Lower leg skin (tissue), 4 donors: Measurements from ENCODE around the gene BBIP1. TPM values are rescaled to one million over a fixed set of nuclear protein-coding genes. Genes with fewer than 3 reads are reported as not detected.

Source experiments
- DNase-seq, 2 donors: peaks; one replicate each; pipeline ENCODE4 v3.0.0-alpha.2; 2019; ENCODE audit warnings: low spot score in 2 of 2
- H3K4me3 ChIP-seq: fragments of 200-600 bp; sonication (generic); 2 replicates; pipeline ENCODE4 v1.5.1; 2017; ENCODE audit warnings: mild to moderate bottlenecking, low read depth; ENCODE audit not compliant: poor library complexity, severe bottlenecking
- POLR2A ChIP-seq, 2 donors: fragments of 450-650 bp; IDR thresholded peaks; one replicate each; pipeline ENCODE4 v1.6.1; 2016 to 2017; ENCODE audit warnings: antibody characterized with exemption in 2 of 2, mild to moderate bottlenecking in 1 of 2, moderate library complexity in 1 of 2
- WGBS, 2 donors: methylation state at CpG; one replicate each; pipeline ENCODE4 v1.1.5; 2018; 5-methylcytosine and 5-hydroxymethylcytosine counted together
- intact Hi-C: fragments of 100-400 bp; cut with DNase I; formaldehyde crosslinking; loops from one replicate; pipeline ENCODE4 v1.15.0; 2023; ENCODE audit warnings: low total_unique reads
- total RNA-seq, 4 donors: library from RNA; depleted of rRNA; stranded (reverse); fragments of >200 nt; gene quantifications; one replicate each; pipeline ENCODE4 v1.1.0, GENCODE V29; 2016
- TF ChIP-seq, protein P1 (sequence below), 3 donors: fragments of 450-650 bp; IDR thresholded peaks; one replicate each; pipeline ENCODE4 v1.5.1; 2016; ENCODE audit warnings: antibody characterized with exemption in 3 of 3, mild to moderate bottlenecking in 3 of 3, moderate library complexity in 2 of 3

Gene BBIP1
- total RNA-seq, 4 donors from 2014 or later = 6.0 to 10.3 (median 8.9) TPM

DNA sequence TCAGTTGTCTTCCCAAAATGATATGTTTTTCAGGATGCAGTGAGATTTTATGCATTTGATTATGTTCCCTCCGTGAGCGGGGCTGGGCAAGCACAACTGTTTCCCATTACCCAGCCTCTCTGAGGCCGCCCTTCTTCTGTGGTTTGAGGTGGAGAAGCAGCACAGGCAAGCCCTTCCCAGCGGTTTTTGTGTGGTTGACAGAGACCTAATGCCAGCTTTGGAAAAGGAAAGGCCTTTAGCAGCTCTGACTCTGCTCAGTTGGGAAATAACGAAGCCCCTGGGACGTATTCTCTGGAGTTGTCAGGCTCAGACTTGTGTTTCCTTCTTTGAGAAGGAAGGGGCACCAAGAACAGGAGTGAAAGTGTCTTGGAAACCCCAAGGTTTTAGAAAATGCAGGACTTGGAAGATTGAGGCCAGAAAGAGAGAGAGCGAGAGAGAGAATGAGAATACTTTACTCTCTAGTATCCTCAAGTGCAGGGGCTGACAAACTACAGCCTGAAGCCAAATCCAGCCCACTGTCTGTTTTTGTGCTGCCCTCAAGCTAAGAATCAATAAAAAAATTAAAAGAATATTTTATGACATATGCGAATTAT lies 67.9 kb downstream of the BBIP1 start:
- H3K4me3 ChIP-seq = no peak overlapping the region
- 29 to 43% methylated on average over 8 of the region's 8 CpGs for WGBS, 2 donors
- intact Hi-C loops = no loop called here
- peak in 1 of 2 donors; percentile 82 for DNase-seq
- TF ChIP-seq, protein P1, sequence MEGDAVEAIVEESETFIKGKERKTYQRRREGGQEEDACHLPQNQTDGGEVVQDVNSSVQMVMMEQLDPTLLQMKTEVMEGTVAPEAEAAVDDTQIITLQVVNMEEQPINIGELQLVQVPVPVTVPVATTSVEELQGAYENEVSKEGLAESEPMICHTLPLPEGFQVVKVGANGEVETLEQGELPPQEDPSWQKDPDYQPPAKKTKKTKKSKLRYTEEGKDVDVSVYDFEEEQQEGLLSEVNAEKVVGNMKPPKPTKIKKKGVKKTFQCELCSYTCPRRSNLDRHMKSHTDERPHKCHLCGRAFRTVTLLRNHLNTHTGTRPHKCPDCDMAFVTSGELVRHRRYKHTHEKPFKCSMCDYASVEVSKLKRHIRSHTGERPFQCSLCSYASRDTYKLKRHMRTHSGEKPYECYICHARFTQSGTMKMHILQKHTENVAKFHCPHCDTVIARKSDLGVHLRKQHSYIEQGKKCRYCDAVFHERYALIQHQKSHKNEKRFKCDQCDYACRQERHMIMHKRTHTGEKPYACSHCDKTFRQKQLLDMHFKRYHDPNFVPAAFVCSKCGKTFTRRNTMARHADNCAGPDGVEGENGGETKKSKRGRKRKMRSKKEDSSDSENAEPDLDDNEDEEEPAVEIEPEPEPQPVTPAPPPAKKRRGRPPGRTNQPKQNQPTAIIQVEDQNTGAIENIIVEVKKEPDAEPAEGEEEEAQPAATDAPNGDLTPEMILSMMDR (IDR thresholded peaks at IDR 0.05) = no peak
- TF ChIP-seq POLR2A (IDR thresholded peaks at IDR 0.05) = no peak

DNA sequence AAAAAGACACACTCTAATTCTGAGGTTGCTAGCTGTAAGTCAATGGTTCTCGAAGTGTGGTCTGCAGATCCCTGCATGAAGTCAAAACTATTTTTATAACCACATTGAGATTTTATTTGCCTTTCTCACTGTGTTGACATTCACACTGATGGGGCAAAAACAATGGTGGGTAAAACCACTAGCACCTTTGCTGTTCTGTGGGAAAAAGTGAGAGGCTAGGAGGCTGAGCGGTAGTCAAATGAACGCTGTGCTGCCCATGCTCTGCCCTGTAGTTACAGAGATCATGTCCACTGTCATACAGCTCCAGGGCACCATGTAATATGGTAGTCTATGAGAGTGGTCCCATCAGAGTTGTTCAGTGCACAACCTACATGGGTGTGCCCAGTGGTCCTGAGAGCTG lies 68.9 kb downstream of the BBIP1 start:
- H3K4me3 ChIP-seq = no peak overlapping the region
- no peak for DNase-seq
- no peak for TF ChIP-seq POLR2A (IDR thresholded peaks at IDR 0.05)
- TF ChIP-seq, protein P1 (IDR thresholded peaks at IDR 0.05) = no peak
- 93 to 94% methylated on average over 3 of the region's 3 CpGs for WGBS, 2 donors
- intact Hi-C loops = no loop called here

Other genes starting within 250 kb of the BBIP1 start
- 100 to 1,000 TPM; 230 to 445 (median 330) TPM for gene PDCD4, start 47.3 kb downstream of the BBIP1 start, total RNA-seq
- gene SHOC2, start 424 bp upstream of the BBIP1 start, total RNA-seq = 10 to 100 TPM; 28.4 to 41.9 (median 36.2) TPM
- gene ADRA2A, start 157.8 kb upstream of the BBIP1 start, total RNA-seq = 1 to 10 TPM; 2.9 to 9.7 (median 5.3) TPM